Ammon's horn (tissue), 1 donor: ENCODE measurements around the gene SEMA5B.
A peak's percentile ranks its signal among the peaks of the same experiment; 100 is the strongest.

Source experiments
- DNase-seq: peaks from one replicate; pipeline ENCODE4 v3.0.0-alpha.2; 2016; ENCODE audit warnings: low spot score

Gene SEMA5B

DNA sequence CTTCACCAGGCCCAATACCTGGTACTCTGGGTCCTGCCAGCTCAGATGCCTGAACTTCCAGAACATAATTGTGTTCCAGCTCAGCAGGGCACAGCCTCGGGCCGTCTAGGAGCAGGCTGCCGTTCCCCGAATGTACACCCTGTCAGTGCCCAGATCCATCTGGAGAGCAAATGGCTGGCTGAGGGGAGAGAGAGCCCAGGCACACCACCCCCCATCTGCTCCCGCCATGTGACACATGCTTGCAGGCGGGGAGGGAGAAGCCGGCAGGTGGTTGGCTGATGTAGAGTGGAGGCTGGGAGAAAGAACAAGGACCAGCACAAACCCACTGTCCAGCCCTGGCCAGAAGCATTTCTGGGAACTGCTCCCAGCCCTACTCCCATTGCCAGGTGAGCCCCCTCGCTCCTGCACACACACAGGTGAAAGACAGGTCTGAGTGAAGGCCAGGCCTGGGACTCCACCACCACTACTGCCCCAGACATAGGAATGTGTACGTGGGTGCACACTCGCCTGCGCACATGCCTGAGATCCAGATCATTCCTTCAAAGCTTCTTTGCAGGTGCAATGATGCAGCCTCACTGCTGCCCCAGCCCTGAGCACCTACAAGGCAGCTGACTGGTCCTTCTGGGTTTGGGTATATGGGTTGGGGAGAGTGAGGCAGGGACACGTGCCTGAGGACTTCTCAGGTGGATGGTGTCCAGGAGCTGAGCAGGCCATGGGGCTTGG lies 53.5 kb downstream of the SEMA5B start:
- DNase-seq, result peak; percentile 57

DNA sequence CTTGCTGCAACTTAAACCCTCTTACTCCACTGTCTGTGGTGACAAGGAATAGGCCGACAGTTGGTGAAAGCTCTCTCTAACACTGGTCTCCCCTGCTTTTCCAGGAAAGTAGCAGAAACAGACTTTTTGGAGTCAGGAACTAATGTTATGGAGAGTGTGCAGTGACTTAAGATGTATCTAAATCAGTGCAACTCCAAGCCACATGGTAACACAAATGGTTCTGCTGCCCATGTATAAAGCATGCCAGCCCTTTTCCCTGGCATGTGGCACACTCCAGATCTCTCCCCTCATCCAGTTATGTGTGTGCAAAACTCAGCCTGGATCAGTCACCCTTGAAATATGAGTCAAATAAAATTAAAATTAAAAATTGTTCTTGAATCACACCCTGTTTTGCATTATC lies 55.4 kb downstream of the SEMA5B start:
- no peak for DNase-seq

DNA sequence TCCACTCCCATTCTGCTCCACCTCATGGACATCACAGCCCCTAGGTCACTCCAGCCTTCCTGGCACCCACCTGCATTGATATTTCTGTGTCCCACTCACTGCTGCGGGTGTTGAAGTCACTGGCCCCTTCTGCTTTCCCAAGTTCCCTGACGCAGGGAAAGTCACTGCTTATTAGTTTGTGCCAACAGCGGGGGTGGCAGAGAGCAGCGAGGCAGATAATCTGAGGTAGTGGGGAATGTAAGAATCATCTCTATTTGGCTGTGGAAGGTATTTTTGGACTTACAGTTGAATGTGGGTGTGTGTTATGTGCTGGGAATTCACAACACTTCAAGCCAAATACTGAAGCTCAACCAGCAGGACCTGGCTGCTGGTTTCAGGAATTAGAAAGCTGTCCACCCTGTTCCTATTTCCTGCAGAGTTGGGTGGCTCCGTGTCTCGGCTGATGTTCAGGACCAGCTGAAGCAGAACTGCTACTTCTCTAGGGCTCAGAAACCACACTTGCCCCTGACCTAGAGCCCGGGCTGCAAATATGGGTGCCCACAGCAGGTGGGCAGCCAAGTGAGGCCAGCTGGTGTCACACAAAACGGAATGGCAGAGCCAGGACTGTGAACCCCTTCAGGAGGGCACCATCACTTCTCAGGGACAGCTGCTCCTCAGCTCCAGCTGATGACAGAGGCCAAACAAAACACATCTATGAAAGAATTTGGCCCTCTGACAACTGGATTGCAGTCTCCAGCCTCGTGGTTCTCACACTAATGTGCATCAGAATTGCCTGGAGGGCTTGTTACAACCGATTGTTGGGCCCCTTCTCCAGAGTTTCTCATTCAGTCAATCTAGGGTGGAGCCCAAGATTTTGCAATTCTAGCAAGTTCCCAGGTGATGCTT lies 57.7 kb downstream of the SEMA5B start:
- DNase-seq, result peak; percentile 60

DNA sequence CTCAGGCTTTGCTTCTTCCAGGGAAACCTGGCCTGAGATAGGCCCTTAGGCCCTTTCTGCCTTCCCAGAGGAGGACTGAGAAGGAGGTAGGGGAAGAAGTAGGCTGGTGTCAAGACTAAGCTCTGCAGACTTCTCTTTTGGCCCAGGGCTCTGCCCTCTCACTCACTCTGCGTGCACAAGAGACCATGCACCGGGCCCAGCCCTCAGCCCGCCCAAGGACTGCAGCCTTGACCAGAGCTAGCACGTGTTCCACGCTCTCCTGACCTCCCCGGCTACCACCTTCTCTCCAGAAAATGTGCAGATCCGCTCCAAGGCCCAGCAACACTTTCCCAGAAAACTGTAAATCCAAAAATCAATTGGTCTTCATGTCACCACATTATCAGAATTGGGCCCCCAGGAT lies 59.8 kb downstream of the SEMA5B start:
- no peak for DNase-seq

DNA sequence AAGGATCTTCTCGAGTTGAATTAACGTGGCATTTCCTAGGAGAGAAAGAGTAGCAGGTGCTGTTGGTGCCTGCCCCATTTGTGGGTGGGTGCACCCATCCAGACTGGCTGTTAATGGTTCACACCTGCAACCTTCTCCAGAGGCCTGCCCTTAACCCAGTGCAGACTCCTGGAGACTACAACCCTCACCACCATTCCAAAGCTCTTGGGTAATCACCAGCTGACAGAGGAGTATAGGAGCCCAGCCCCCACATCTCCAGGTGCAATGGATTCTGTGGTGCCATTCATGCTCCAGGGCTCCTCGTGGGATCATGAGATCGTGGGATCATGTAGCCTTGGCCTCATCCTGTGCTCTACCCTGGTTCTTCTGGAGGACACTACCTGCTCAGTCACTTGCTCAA lies 60.2 kb downstream of the SEMA5B start:
- DNase-seq, result no peak

DNA sequence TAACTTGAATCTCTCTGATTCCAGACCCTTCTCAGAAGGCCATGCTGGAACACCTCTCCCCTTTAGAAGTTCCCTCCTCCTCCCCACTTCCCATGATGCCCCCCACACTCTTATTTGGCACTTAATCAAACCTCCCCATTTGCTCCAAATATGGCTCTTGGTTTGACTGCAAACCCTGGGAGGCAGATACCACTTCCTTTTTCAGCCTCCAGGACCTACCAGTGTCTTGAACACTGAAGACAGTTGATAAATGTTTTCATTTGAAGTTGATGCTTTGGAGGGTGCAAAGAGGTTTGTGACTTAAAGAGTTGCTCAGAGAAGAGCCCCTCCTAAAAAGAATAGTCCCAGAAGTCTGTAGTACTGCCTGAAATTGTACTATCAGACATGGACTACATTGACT lies 61.5 kb downstream of the SEMA5B start:
- DNase-seq, result no peak

DNA sequence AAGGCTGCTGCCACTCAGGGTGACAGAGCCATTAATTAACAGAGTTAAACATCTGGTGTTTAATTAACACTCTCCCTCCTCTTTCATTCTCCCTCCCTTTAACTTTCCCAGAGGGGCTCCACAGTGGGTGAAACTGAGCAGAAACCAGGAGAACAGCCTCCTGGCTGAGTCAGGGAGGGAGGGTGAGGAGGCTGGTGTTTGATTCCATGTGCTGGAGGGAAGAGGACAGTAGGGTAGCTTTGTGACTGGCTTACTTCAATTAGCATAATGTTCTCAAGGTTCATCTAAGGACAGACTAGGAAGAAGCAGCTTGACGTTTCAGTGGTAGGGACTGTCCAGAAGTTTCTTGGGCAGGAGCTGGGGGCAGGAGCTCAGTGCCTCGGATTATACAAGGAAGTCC lies 62.8 kb downstream of the SEMA5B start:
- DNase-seq, result no peak

DNA sequence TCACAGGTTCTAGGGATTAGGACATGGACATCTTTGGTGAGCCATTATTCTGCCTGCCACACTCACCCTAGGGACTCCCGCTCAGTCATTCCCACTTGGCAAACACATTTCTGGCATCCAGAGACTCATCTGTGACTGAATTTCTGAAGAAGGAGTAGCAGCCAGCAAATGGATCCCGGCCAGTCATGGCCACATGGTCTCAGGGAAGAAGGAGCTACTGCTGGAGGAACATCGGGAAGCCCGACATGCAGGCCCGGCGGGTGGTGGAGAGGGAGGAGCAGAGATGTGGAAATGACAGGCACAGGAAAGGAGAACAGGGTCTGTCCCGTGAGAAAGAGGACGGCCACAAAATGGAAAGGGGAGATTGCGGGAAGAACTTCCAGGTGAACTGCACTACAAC lies 65.4 kb downstream of the SEMA5B start:
- DNase-seq, result peak; percentile 51

DNA sequence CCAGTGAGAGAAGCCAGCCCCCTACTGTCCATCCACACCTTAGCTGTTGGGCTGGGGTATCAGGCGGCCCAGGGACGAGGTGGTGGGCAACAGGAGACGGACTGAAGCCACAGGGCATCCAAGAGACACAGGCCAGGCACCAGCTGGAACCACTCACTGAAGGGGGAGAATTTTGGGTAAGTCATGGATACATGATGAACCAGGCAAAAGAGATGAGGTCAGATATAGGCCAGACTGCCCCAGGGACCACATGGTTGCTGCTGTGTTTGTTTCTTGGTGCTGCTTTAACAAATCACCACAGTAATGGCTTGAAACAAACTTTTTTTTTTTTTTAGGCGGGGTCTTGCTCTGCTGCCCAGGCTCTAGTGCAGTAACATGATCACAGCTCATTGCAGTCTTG lies 66.4 kb downstream of the SEMA5B start:
- DNase-seq, result no peak

DNA sequence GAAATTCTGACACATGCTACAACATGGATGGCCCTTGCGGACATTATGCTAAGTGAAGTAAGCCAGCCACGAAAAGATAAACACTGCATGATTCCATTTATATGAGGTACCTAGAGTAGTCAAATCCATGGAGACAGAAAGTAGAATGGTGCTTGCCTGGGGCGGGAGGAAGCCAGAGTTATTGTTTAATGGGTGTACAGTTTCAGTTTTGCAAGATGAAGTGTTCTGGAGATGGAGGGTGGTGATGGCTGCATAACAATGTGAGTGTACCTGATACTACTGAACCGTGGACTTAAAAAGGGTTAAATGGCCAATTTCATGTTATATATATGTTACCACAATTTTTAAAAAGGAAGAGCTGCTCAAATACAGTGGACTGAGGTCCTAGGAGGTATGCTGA lies 66.9 kb downstream of the SEMA5B start:
- no peak for DNase-seq

DNA sequence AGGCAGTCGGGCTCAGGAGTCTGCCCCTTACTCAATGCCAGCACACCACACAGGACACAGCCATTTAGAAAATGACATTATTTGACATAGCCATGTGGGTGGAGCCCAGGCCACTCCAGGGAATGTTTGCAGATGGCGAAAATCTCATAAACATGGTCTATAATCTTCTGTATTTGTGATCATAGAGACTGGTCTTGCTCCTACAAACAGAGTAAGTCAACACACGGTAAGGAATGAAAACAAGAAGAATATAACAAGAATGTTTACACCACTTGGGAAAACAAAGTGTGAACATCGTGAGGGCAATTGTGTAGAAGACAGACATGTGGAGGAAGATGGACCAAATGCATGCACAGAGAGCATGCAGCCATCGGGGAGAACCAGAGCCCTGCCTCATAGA lies 68.2 kb downstream of the SEMA5B start:
- DNase-seq, result no peak

DNA sequence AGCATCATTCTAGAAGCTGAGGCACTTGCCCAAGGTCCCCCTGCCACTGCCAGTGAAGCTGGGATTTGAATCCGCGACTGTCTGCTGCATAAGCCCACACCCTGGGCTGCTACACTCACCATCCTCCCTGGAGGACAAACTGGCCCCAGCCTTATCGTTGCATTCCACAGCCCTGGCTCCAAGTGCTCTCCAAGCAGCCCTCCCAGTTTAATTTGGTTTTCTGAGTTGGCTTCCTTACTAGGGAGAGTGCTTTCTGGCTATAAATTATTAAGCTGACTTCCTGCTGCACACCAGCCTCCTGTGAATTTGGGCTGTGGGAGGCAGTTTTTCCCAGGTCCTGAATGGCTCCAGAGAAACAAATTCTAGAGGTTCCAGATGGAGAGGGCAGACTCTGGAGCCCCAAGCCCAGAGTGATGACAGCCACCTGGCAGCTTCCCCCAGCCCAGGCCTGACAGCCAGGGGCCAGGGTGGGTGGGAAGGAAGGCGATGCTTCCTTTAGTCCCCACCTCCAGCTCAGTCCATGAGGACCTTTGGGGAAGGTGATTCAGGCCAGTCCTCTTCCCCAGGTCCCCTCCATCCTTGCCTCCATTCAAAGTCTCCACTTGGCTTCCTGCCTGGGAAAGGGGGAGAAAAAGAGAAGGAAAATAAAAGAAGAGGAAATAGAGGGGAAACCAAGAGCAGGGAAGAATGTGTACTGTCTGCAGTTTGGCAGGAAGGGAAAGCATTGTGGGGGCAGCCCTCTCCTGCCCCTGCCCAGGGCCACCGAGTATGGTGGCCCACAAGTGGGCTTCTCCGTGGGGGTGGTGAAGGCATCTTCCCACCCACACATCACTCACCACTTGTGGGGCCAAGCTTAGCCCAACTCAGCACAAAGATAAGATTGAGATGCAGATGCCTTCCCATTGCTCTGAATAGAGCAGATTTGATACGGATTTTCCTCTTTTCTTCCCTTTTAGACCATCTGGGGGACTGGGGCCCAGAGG lies 69.6 kb downstream of the SEMA5B start:
- DNase-seq, result no peak

DNA sequence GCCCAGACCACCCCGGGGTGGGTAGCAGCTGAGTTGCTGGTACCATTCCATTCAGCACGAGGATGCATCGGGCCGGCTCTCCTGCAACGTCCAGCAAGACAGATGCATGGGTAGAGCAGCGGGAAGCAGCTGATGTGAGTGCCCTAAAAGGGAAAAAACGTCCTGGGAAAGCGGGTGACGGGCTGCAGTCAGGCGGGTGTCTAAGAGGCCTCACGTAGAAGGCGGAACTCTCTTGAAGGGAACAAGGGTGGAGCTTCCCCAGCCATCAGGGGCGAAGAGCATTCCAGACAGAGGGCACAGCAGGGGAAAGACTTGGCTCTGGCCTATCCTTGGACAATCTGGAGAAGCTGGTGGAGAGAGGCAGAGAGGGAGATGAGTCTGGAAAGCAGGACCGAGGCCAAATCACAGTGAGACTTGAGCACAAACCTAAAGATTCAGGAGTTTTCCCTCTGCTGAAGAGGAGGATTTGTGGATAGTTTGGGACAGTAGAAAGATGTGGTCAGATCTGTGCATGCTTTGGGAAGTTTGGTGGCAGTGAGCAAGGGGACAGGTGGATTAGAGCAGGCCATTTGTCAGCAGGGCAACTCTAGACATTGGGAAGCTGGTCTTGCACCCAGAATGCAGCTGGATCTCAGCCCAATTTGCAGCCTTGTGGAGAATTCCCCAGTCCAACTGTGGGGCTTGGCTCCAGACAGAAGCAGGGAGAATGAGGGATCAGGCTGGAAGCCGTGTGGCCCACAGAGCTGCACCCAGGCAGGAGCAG lies 70.7 kb downstream of the SEMA5B start:
- no peak for DNase-seq

DNA sequence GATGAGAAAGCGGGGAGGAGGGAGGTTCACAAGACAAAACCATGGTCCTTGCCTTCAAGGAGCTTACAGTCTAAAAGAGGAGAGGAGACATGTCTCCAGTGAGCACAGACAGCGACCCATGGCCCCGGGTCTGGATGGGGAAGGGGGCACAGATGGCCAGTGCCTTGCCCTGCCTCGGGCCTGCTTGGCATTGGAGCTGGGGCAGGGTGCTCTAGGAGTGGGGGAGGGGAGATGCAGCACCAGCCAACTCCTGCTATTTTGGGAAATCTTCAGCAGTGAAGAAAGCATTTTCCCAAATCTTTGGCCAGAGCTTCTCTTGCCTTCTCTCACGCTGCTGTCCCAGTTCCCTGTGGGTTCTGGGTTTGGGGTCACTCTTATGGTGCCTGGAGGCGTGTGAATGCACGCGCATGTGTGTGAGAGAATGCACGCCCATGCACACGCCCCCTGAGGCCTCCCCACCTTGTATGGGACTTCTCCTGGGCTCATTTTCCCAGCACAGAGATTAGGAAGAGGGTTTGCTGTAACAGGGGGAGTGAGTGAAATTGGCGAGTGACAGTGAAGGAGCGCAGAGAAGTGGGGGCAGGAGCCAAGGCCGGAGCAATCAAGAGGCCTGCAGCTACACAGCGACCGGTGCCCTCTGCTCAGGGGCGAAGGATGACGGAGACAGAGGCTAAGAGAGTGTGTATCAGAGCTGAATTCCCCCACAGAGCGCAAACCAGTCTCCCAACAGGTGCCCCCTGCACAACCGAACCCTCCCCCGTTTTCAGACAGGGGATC lies 71.5 kb downstream of the SEMA5B start:
- no peak for DNase-seq

DNA sequence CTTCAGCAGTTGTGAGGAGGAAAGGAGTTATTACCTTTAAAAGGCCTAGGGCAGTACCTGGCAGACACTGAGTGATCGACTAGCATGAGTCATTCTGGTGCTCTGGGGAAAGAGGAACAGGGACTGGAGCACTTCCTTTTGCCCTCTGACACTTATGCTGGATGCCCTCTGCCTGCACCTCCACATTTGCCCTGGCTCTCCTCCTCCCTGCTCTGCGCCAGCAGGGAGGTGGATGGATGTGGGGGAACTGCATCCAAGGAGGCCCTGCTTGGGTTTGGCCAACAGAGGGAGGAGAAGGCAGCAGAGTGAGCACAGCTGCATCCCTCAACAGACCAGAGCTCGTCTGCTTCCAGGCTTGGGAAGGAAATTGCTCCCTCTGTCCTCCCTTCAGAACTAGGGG lies 75.0 kb downstream of the SEMA5B start:
- DNase-seq, result no peak

DNA sequence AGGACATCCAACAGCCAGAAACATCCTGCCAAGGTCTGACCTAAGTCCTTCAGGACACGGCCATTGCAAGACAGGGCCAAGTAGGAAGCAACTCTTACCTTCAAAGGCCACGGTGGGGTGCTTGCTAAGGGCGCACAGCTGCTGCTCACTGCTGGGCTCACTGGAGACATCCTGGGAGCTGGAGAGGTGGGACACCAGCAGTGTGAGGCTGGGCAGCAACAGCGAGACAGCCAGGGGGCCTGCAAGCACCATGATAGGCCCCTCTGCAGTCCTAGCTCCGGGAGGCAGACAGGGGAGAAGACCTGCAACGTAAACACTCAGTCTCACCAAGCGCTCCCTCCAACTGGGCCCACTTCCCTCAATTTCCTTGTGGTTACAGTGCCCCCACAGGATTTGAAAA lies 79.2 kb downstream of the SEMA5B start:
- no peak for DNase-seq

DNA sequence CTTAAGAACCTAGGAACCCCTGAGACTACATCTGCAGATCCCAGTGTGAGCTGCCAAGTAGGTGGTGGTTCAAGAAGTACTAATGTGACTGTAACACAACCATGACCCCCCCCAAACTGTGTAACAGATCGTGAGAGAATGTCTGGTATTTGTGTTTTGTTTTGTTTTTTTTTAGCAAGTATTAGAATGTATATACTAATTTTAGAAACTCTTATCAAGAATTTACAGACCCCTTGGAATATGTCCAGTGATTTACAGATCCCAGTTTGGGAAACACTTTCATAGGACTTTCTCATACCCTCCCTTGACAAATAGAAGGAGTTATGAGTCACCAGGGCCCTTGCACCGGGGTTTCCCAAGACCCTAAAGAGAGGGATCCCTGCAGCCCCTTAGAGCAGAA lies 79.8 kb downstream of the SEMA5B start:
- DNase-seq, result no peak

DNA sequence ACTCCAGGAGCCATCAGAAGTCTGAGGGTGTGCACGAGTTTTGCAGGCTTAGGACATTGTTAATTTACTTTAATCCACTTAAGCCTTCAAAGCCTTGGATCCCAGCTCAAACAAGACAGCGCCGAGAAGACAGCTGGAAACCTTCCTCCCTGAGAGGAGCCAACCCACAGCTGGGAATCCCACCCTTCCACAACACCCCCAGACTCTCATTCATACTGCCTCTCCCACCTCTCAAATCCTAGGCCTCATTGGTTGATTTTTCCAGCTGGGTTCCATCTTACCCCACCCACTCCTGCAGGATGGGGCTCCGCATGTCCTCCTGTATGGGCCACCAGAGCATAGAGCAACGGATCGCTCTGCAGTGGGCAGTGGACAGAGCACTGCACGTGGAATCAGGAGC lies 80.4 kb downstream of the SEMA5B start:
- no peak for DNase-seq

DNA sequence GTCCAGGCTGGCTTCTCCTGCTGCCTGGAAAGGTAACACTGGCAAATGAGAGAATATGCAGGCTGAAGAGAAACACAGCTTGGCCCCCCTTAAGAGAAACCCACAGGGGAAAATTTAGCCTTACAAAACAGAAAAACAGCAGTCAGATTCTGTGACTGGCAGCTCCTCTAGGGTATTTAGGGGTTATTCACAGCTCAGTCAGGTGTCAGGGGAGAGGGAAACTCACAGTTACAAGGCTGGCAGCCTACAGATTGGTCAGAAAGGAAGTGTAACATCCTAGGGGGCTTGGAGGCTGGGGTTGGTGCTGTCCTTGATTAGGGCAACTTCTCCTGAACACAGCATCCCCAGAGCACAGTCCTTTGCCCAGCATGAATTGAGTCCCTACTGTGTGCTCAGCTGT lies 81.4 kb downstream of the SEMA5B start:
- DNase-seq, result no peak

DNA sequence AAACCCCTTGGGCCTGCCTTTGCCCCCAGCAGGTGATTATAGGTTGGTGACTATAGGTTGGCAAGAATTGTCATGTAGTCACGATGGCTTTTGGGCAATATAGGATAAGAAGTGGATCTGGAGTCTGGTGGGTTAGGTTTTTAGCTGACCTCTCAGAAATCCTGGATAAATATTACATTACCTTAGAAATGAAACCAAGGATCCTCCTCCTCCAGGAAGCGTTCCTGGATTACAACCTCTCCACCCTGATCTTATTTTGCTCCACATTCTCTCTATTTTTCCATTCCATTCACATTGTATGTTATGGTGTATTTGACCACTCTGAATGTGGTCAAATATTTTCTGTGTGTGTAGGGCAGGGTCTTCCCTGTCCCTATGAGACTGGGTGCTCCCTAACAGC lies 82.3 kb downstream of the SEMA5B start:
- no peak for DNase-seq

DNA sequence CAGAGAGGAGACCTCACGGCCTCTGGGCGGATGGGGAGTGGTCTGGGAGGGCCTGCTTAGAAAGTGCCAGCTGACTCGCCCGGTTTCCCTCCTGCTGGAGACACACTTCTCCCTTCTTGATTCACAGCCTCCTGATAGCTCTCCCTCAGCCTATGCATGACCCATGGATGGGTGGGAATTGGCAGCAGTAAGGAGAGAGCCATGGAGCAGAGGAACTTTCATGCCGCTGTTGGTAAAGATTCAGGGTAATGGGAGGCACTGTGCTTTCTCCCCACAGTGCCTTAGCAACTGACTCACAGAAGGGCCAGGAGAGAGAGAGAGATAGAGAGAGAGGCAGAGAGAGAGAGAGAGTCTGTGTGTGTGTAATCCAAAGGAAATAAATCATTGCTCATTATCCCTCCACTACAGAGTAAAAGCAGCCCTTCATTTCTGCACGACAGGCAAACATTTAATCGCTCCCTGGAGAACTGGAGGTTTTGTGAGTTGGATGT lies 82.8 kb downstream of the SEMA5B start:
- DNase-seq, result peak; percentile 25
